A549 (cell line): Measurements from ENCODE around the gene IL3RA. TPM values are rescaled to one million over a fixed set of nuclear protein-coding genes. Genes with fewer than 3 reads are reported as not detected.

Experiments
- CBX2 ChIP-seq: fragments of 200-600 bp; sonication (generic); IDR thresholded peaks from 2 replicates; pipeline ENCODE4 v1.6.1; 2016; ENCODE audit warnings: low read depth, mild to moderate bottlenecking, borderline replicate concordance
- CHD2 ChIP-seq: fragments of 150-350 bp; IDR thresholded peaks from 2 replicates; pipeline ENCODE4 v1.6.1; 2014; ENCODE audit warnings: low read length; ENCODE audit not compliant: partially characterized antibody
- CHD4 ChIP-seq: fragments of 200-600 bp; sonication (generic); IDR thresholded peaks from 2 replicates; pipeline ENCODE4 v1.6.1; 2016; ENCODE audit warnings: antibody characterized with exemption, mild to moderate bottlenecking, borderline replicate concordance
- CTCF ChIP-seq: fragments of >200 bp; sonication (Bioruptor Twin); formaldehyde crosslinking; IDR thresholded peaks from 3 replicates; pipeline ENCODE4 v1.5.1; 2016
- EHF ChIP-seq: fragments of 250-450 bp; sonication (Bioruptor Pico); IDR thresholded peaks from 2 replicates; pipeline ENCODE4 v1.5.0; 2020; ENCODE audit warnings: mild to moderate bottlenecking
- EHMT2 ChIP-seq: fragments of 200-600 bp; sonication (generic); IDR thresholded peaks from 2 replicates; pipeline ENCODE4 v1.6.1; 2016; ENCODE audit warnings: antibody characterized with exemption, low read depth, mild to moderate bottlenecking, moderate library complexity
- ELK1 ChIP-seq: fragments of 150-350 bp; IDR thresholded peaks from 2 replicates; pipeline ENCODE4 v1.6.1; 2014; ENCODE audit warnings: low read depth, mild to moderate bottlenecking, low read length
- FOSB ChIP-seq: fragments of 250-450 bp; sonication (Bioruptor Pico); IDR thresholded peaks from 2 replicates; pipeline ENCODE4 v1.5.0; 2020; ENCODE audit warnings: mild to moderate bottlenecking, moderate library complexity
- FOXS1 ChIP-seq: fragments of 250-450 bp; sonication (Bioruptor Pico); IDR thresholded peaks from 2 replicates; pipeline ENCODE4 v1.5.0; 2020; ENCODE audit warnings: mild to moderate bottlenecking, moderate library complexity
- GATA3 ChIP-seq: IDR thresholded peaks from 2 replicates; pipeline ENCODE4 v1.6.1; 2012; ENCODE audit warnings: borderline replicate concordance
- HES2 ChIP-seq: fragments of >200 bp; sonication (Bioruptor Twin); formaldehyde crosslinking; IDR thresholded peaks from 2 replicates; pipeline ENCODE4 v1.6.1; 2016
- HOXB13 ChIP-seq: fragments of 250-450 bp; sonication (Bioruptor Pico); IDR thresholded peaks from 2 replicates; pipeline ENCODE4 v1.5.0; 2020; ENCODE audit warnings: low read depth, mild to moderate bottlenecking, moderate library complexity
- HOXB5 ChIP-seq: fragments of 250-450 bp; sonication (Bioruptor Pico); IDR thresholded peaks from 2 replicates; pipeline ENCODE4 v1.5.0; 2020; ENCODE audit warnings: mild to moderate bottlenecking, moderate library complexity
- JUNB ChIP-seq: fragments of >200 bp; sonication (Bioruptor Twin); formaldehyde crosslinking; IDR thresholded peaks from 2 replicates; pipeline ENCODE4 v1.6.1; 2016
- MAX ChIP-seq: IDR thresholded peaks from 2 replicates; pipeline ENCODE4 v1.6.1; 2012
- MAZ ChIP-seq: fragments of 150-350 bp; IDR thresholded peaks from 2 replicates; pipeline ENCODE4 v1.6.1; 2014; ENCODE audit warnings: antibody characterized with exemption, low read depth, low read length, borderline replicate concordance
- MYC ChIP-seq: IDR thresholded peaks from 2 replicates; pipeline ENCODE4 v1.6.1; 2012; ENCODE audit warnings: mild to moderate bottlenecking, inconsistent platforms, low read length, improper control_type of control experiment, borderline replicate concordance
- NPAS2 ChIP-seq: fragments of 250-450 bp; sonication (Bioruptor Pico); IDR thresholded peaks from 2 replicates; pipeline ENCODE4 v1.8.0; 2022; ENCODE audit warnings: mild to moderate bottlenecking, moderate library complexity, borderline replicate concordance
- PHF8 ChIP-seq: fragments of 200-600 bp; sonication (generic); IDR thresholded peaks from 2 replicates; pipeline ENCODE4 v1.6.1; 2016; ENCODE audit warnings: low read depth, mild to moderate bottlenecking, antibody characterized with exemption, moderate library complexity, borderline replicate concordance
- POLR2A ChIP-seq: IDR thresholded peaks from 2 replicates; pipeline ENCODE4 v1.6.1; 2012; ENCODE audit warnings: mild to moderate bottlenecking, low read length
- RAD21 ChIP-seq, 2 experiments: fragments of >200 bp in 1 of 2; sonication (Bioruptor Twin) in 1 of 2; formaldehyde crosslinking in 1 of 2; IDR thresholded peaks in 1 of 2; conservative IDR thresholded peaks in 1 of 2; 2 replicates in 1 of 2; 3 replicates in 1 of 2; pipeline ENCODE4 v1.6.1; 2012 to 2018; ENCODE audit warnings: inconsistent platforms in 1 of 2
- RARB ChIP-seq: fragments of 250-450 bp; sonication (Bioruptor Pico); IDR thresholded peaks from 2 replicates; pipeline ENCODE4 v1.8.0; 2021; ENCODE audit warnings: mild to moderate bottlenecking, moderate library complexity
- RCOR1 ChIP-seq: fragments of 150-350 bp; IDR thresholded peaks from 2 replicates; pipeline ENCODE4 v1.6.1; 2014; ENCODE audit warnings: antibody characterized with exemption, low read length, low read depth
- RNF2 ChIP-seq: fragments of 200-600 bp; sonication (generic); IDR thresholded peaks from 2 replicates; pipeline ENCODE4 v1.6.1; 2016; ENCODE audit warnings: low read depth, mild to moderate bottlenecking, antibody characterized with exemption, moderate library complexity, borderline replicate concordance
- ZC3H11A ChIP-seq: fragments of 450-650 bp; IDR thresholded peaks from 2 replicates; pipeline ENCODE4 v1.6.1; 2014; ENCODE audit warnings: antibody characterized with exemption, mild to moderate bottlenecking
- ZNF302 ChIP-seq: fragments of 250-450 bp; sonication (Bioruptor Pico); IDR thresholded peaks from 2 replicates; pipeline ENCODE4 v1.9.0; 2021; ENCODE audit warnings: inconsistent platforms, mild to moderate bottlenecking, moderate library complexity
- polyA plus RNA-seq, 4 experiments: library from polyadenylated mRNA; depleted of rRNA in 3 of 4; stranded (reverse); fragments of >200 nt; fragmentation: RNase III in 1 of 4; extraction: RNeasy Plus Mini Kit Qiagen cat#74134 plus additional on column Dnase treatment in 1 of 4; gene quantifications; 2 replicates in 3 of 4; 3 replicates in 1 of 4; pipeline ENCODE4 v1.2.3, GENCODE V29; 2011 to 2017
- TF ChIP-seq, protein P1 (sequence below): IDR thresholded peaks from 2 replicates; pipeline ENCODE4 v1.6.1; 2012; ENCODE audit warnings: low read depth, borderline replicate concordance
- TF ChIP-seq, protein P2 (sequence below): fragments of 250-450 bp; sonication (Bioruptor Pico); IDR thresholded peaks from 2 replicates; pipeline ENCODE4 v1.5.0; 2021; ENCODE audit warnings: mild to moderate bottlenecking, moderate library complexity, borderline replicate concordance
- TF ChIP-seq, protein P3 (sequence below): IDR thresholded peaks from 2 replicates; pipeline ENCODE4 v1.6.1; 2012

The IL3RA gene
- polyA plus RNA-seq, 2 of the 4 experiments (the other 2 are of a cell fraction) = 0.31 TPM; not detected in 1

DNA sequence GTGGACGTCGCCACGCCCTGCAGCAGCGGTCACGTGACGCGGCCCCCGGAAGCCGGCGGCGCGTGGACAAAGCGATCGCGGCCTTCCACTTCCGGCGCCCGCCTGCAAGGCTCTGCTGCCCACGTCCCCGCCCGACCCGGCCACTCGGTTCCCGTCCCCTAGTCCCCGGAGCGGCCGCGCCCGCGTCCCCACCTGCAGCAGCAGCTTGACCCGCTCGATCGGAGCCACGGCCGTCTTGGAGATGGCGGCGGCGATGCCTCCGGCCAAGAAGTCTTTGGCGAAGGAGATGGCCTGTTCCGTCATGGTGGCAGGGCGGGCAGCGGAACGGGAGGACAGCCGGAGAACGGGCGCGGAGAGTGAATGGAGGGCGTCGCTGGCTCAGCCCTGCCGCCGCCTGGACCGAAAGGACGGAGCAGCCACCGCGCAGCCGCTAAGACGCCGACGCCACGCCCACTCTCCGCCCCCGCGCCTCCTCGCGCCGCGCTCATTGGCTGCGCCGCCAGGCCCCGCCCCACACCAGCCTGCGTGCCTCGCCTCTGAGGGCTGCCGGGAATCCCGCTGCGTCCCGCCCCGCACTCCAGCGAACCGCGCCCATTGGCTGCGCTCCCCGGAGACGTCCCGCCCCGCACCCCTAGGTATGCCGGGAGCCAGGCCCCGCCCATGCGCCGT is 55.3 kb downstream of the IL3RA start, which contains the start of gene SLC25A6 (continued):
- no peak for TF ChIP-seq CTCF
- TF ChIP-seq HES2 = no peak
- no peak for TF ChIP-seq CHD4
- peak; percentile 72; the same call in 1 of the 2 replicates for TF ChIP-seq MYC
- peak; percentile 85 for TF ChIP-seq PHF8
- peak; percentile 93 for TF ChIP-seq MAX
- TF ChIP-seq CHD2 = no peak
- TF ChIP-seq, protein P1, sequence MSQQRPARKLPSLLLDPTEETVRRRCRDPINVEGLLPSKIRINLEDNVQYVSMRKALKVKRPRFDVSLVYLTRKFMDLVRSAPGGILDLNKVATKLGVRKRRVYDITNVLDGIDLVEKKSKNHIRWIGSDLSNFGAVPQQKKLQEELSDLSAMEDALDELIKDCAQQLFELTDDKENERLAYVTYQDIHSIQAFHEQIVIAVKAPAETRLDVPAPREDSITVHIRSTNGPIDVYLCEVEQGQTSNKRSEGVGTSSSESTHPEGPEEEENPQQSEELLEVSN = peak; percentile 41; the same call in 1 of the 2 replicates
- TF ChIP-seq RARB (CRISPR knock-in tag) = no peak
- 0 out of 2 replicates have a peak, but pooled peaks have one; percentile 10 for TF ChIP-seq ELK1
- TF ChIP-seq FOXS1 (CRISPR knock-in tag) = no peak
- no peak for TF ChIP-seq HOXB13 (CRISPR knock-in tag)
- no peak for TF ChIP-seq ZC3H11A
- 0 out of 2 replicates have a peak, but pooled peaks have one; percentile 66 for TF ChIP-seq FOSB (CRISPR knock-in tag)
- TF ChIP-seq EHF = no peak
- TF ChIP-seq POLR2A = no peak
- TF ChIP-seq RAD21 (conservative IDR thresholded peaks at IDR 0.05 in 1 of 2, IDR thresholded peaks at IDR 0.05 in 1 of 2) = no peak
- TF ChIP-seq, protein P2, sequence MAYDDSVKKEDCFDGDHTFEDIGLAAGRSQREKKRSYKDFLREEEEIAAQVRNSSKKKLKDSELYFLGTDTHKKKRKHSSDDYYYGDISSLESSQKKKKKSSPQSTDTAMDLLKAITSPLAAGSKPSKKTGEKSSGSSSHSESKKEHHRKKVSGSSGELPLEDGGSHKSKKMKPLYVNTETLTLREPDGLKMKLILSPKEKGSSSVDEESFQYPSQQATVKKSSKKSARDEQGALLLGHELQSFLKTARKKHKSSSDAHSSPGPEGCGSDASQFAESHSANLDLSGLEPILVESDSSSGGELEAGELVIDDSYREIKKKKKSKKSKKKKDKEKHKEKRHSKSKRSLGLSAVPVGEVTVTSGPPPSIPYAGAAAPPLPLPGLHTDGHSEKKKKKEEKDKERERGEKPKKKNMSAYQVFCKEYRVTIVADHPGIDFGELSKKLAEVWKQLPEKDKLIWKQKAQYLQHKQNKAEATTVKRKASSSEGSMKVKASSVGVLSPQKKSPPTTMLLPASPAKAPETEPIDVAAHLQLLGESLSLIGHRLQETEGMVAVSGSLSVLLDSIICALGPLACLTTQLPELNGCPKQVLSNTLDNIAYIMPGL (CRISPR knock-in tag) = peak; percentile 75
- peak; percentile 86 for TF ChIP-seq HOXB5 (CRISPR knock-in tag)
- peak; percentile 83; the same call in 1 of the 2 replicates for TF ChIP-seq MAZ
- TF ChIP-seq NPAS2 = peak; percentile 53; the same call in 1 of the 2 replicates
- TF ChIP-seq RNF2 = 0 out of 2 replicates have a peak, but pooled peaks have one; percentile 24
- TF ChIP-seq, protein P3, sequence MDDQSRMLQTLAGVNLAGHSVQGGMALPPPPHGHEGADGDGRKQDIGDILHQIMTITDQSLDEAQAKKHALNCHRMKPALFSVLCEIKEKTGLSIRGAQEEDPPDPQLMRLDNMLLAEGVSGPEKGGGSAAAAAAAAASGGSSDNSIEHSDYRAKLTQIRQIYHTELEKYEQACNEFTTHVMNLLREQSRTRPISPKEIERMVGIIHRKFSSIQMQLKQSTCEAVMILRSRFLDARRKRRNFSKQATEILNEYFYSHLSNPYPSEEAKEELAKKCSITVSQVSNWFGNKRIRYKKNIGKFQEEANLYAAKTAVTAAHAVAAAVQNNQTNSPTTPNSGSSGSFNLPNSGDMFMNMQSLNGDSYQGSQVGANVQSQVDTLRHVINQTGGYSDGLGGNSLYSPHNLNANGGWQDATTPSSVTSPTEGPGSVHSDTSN = peak; percentile 84; the same call in 1 of the 2 replicates
- peak; percentile 33; the same call in 1 of the 2 replicates for TF ChIP-seq GATA3
- TF ChIP-seq JUNB = no peak
- no peak for TF ChIP-seq ZNF302
- TF ChIP-seq RCOR1 = no peak
- no peak for TF ChIP-seq CBX2
- TF ChIP-seq EHMT2 = no peak
